PC-9 (cell line): ENCODE results near the gene DENND1A. TPM values are rescaled to one million over a fixed set of nuclear protein-coding genes. Genes with fewer than 3 reads are reported as not detected.

Source experiments
- BruUV-seq: library from RNA; stranded (reverse); fragments of 400-500 nt; replicated peaks from 2 replicates; lab custom pipeline; 2021; lab: Mats Ljungman, UMichigan
- CTCF ChIA-PET: fragments of 300-600 bp; sonication (Branson Sonifier 250); formaldehyde crosslinking; loops from one replicate; lab custom pipeline; 2022; ENCODE audit warnings: antibody characterized with exemption; lab: Charles Lee
- POLR2A ChIA-PET: fragments of 300-600 bp; sonication (Branson Sonifier 250); formaldehyde crosslinking; loops from one replicate; lab custom pipeline; 2022; ENCODE audit warnings: antibody characterized with exemption; ENCODE audit not compliant: unreplicated experiment; lab: Charles Lee
- DNase-seq, 2 experiments: peaks; one replicate each; pipeline versions ENCODE4 v3.0.0 to v3.0.0-alpha.2; 2015 to 2022; ENCODE audit warnings: mixed read lengths in 1 of 2
- H2AFZ ChIP-seq: fragments of 200-600 bp; sonication (generic); 2 replicates; pipeline ENCODE4 v1.8.1; 2017; ENCODE audit warnings: antibody characterized with exemption
- H3F3A ChIP-seq: fragments of 200-600 bp; sonication (generic); 2 replicates; pipeline ENCODE4 v1.8.1; 2017; ENCODE audit warnings: antibody characterized with exemption, mild to moderate bottlenecking, low read depth; ENCODE audit not compliant: insufficient read depth
- H3K27ac ChIP-seq: fragments of 200-600 bp; sonication (generic); 2 replicates; pipeline ENCODE4 v1.6.1; 2016; ENCODE audit warnings: mixed run types
- H3K27me3 ChIP-seq: fragments of 200-600 bp; sonication (generic); 2 replicates; pipeline ENCODE4 v1.6.1; 2016; ENCODE audit warnings: low read depth, mixed run types; ENCODE audit not compliant: insufficient read depth
- H3K36me3 ChIP-seq: fragments of 200-600 bp; sonication (generic); 2 replicates; pipeline ENCODE4 v1.6.1; 2016; ENCODE audit warnings: low read depth, mixed run types
- H3K4me1 ChIP-seq: fragments of 200-600 bp; sonication (generic); replicated peaks from 2 replicates; pipeline ENCODE4 v1.6.1; 2016; ENCODE audit warnings: mixed run types; ENCODE audit not compliant: insufficient read depth
- H3K4me2 ChIP-seq: fragments of 200-600 bp; sonication (generic); 2 replicates; pipeline ENCODE4 v1.6.1; 2017; ENCODE audit warnings: mixed run types
- H3K4me3 ChIP-seq: fragments of 200-600 bp; sonication (generic); 2 replicates; pipeline ENCODE4 v1.6.1; 2016; ENCODE audit warnings: mixed run types
- H3K79me2 ChIP-seq: fragments of 200-600 bp; sonication (generic); 2 replicates; pipeline ENCODE4 v1.6.1; 2017; ENCODE audit warnings: low read depth, mixed run types
- H3K9me2 ChIP-seq: fragments of 200-600 bp; sonication (generic); 2 replicates; pipeline ENCODE4 v1.8.1; 2017; ENCODE audit warnings: mild to moderate bottlenecking; ENCODE audit not compliant: insufficient read depth
- H3K9me3 ChIP-seq: fragments of 200-600 bp; sonication (generic); 2 replicates; pipeline ENCODE4 v1.8.1; 2016; ENCODE audit warnings: low read depth; ENCODE audit not compliant: insufficient read depth
- H4K20me1 ChIP-seq: fragments of 200-600 bp; sonication (generic); 2 replicates; pipeline ENCODE4 v1.8.1; 2017; ENCODE audit not compliant: insufficient read depth
- CTCF ChIP-seq: fragments of 200-600 bp; sonication (generic); conservative IDR thresholded peaks from 2 replicates; pipeline ENCODE4 v1.6.1; 2017; ENCODE audit warnings: mixed run types, antibody characterized with exemption, mild to moderate bottlenecking, moderate library complexity
- EZH2 ChIP-seq: fragments of 200-600 bp; sonication (generic); IDR thresholded peaks from 2 replicates; pipeline ENCODE4 v1.8.0; 2017; ENCODE audit warnings: antibody characterized with exemption, low read depth
- intact Hi-C: fragments of 100-400 bp; cut with micrococcal nuclease; formaldehyde crosslinking; loops from one replicate; pipeline ENCODE4 v1.10.0; 2022; ENCODE audit not compliant: unreplicated experiment
- total RNA-seq: library from RNA; stranded (reverse); gene quantifications from 2 replicates; pipeline ENCODE4 v1.2.3, GENCODE V29; 2021

The DENND1A gene
- total RNA-seq, 1 experiment from 2014 or later = 37.7 TPM

GRCh38 chr9:123616707-123617106 lies 313.2 kb downstream of the DENND1A start:
- Histone ChIP-seq H3K4me2 (no peak overlapping the region), H2AFZ (no peak overlapping the region), H3K79me2 (no peaks in the 10 kb centered on the region), H3K9me2 (no peaks in the 10 kb centered on the region), H3K4me3 (no peak overlapping the region), H4K20me1 (no peaks in the 10 kb centered on the region), H3F3A (no peaks in the 10 kb centered on the region), H3K36me3 (no peaks in the 10 kb centered on the region), H3K4me1 (no peaks in the 10 kb centered on the region), H3K27me3 (no peaks in the 10 kb centered on the region), H3K27ac (no peak overlapping the region), H3K9me3 (no peaks in the 10 kb centered on the region)
- BruUV-seq = no TSS peak
- no peak for TF ChIP-seq CTCF
- TF ChIP-seq EZH2 = no peak
- intact Hi-C loops = no loop called here
- ChIA-PET POLR2A (no interaction called here), CTCF (no interaction called here)
- no peak for DNase-seq

GRCh38 chr9:123615381-123615780 lies 314.5 kb downstream of the DENND1A start:
- Histone ChIP-seq H3K4me3 (no peak overlapping the region), H3K27me3 (no peaks in the 10 kb centered on the region), H2AFZ (no peak overlapping the region), H3K4me1 (no peaks in the 10 kb centered on the region), H3K27ac (no peak overlapping the region), H3K36me3 (no peaks in the 10 kb centered on the region), H3F3A (no peaks in the 10 kb centered on the region), H3K79me2 (no peaks in the 10 kb centered on the region), H4K20me1 (no peaks in the 10 kb centered on the region), H3K4me2 (no peak overlapping the region), H3K9me2 (no peaks in the 10 kb centered on the region), H3K9me3 (no peaks in the 10 kb centered on the region)
- CTCF ChIA-PET = no interaction called here
- no peak for DNase-seq
- POLR2A ChIA-PET = interaction anchor here (0.6 kb wide), 1 partner anchor 135 kb away, joined by 3 read pairs; no protein-coding TSS in a partner anchor
- intact Hi-C loops = no loop called here
- TF ChIP-seq EZH2 = no peak
- TF ChIP-seq CTCF = no peak
- no TSS peak for BruUV-seq

- no peak overlapping the region for H3K4me3 ChIP-seq
- no TSS peak for BruUV-seq
Measured at GRCh38 chr9:123614306-123615263, 315.3 kb downstream of the DENND1A start.

More at GRCh38 chr9:123614306-123615263, 315.3 kb downstream of the DENND1A start:
- POLR2A ChIA-PET = interaction anchor here (0.7 kb wide), 1 partner anchor 72 kb away, joined by 9 read pairs; no protein-coding TSS in a partner anchor
- Histone ChIP-seq H3K9me3 (no peaks in the 10 kb centered on the region), H3K27ac (no peak overlapping the region), H3K79me2 (no peaks in the 10 kb centered on the region), H4K20me1 (no peaks in the 10 kb centered on the region), H3K4me2 (no peak overlapping the region), H2AFZ (no peak overlapping the region), H3K9me2 (no peaks in the 10 kb centered on the region), H3F3A (no peaks in the 10 kb centered on the region), H3K4me1 (no peaks in the 10 kb centered on the region), H3K27me3 (no peaks in the 10 kb centered on the region), H3K36me3 (no peaks in the 10 kb centered on the region)
- TF ChIP-seq EZH2 (no peak), CTCF (no peak)
- CTCF ChIA-PET = no interaction called here
- intact Hi-C loops = no loop called here
- DNase-seq = no peak
